Measurements from ENCODE around the gene RASSF4. TPM values are rescaled to one million over a fixed set of nuclear protein-coding genes. Genes with fewer than 3 reads are reported as not detected.
"Not testable (repeated sequence)": the region's sequence is repeated elsewhere in the genome, so short reads cannot be mapped to it uniquely, and the experiment has no call there.

RASSF4 gene
- total RNA-seq, 1 donor from 2014 or later = 12.3 TPM

- no peak for DNase-seq (ENCODE audit: low read depth, low spot score)
These were observed 43.9 kb downstream of the RASSF4 start for GRCh38 chr10:45003432-45004000.

DNA sequence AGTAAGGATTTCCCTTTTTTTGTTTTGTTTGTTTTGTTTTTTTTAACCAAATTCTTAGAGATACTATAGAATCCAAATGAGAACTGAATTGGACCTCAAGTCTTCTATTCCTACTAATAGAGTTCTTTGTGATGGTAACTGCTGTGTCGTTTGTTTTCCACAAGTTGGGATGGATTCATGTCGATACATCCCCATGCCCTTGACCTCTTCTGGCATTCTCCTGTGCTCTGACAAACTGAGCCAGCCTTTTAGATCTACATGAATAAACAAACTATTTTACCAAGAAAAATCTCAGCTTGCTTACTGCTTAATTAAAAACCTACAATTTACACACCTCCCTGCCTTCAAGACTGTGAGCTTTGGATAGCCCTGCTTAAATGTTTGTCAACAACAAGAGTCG lies 45.1 kb downstream of the RASSF4 start:
- DNase-seq (ENCODE audit: low read depth, low spot score) = no peak

- no peak for DNase-seq (ENCODE audit: low read depth, low spot score)
These were observed 45.7 kb downstream of the RASSF4 start for GRCh38 chr10:45005284-45005683.

DNA sequence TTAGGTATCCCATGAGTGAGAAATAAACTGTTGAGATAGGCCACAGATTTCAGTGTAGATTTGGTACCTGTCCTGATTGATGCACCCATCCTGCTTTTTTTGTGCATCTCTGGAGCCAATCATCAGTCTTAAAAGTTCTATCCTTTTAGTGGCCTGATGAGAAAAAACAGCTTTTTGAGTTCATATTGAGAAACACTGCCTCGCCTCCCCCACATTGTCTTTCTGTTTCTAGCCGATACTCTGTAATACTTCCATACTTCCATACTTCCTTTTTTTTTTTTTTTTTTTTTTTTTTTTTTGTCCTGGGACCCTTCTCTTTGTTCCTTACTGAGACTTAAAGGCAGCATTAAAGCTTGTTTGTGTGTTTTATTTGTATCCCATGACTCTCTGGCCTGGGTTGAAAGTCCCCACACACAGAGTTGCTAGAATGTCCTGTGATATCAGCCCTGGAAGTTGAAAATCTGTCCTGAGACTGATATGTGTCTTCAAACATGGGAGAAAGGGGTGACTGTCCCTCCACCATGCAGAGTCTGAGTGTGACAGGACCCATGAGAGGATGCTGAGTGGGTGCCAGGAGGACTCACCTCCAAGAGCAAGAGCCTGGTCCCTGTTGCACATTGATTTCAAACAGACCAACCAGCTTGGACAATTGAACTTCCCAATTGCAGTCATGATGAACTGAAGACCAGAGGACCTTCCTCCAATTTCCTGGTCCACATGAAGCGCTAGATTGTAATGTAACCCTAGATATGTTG lies 46.9 kb downstream of the RASSF4 start:
- no peak for DNase-seq (ENCODE audit: low read depth, low spot score)

GRCh38 chr10:45008524-45009161 lies 49.0 kb downstream of the RASSF4 start:
- no peak for DNase-seq (ENCODE audit: low read depth, low spot score)

GRCh38 chr10:45014557-45014956 lies 55.0 kb downstream of the RASSF4 start:
- DNase-seq (ENCODE audit: low read depth, low spot score) = not testable (repeated sequence)

DNA sequence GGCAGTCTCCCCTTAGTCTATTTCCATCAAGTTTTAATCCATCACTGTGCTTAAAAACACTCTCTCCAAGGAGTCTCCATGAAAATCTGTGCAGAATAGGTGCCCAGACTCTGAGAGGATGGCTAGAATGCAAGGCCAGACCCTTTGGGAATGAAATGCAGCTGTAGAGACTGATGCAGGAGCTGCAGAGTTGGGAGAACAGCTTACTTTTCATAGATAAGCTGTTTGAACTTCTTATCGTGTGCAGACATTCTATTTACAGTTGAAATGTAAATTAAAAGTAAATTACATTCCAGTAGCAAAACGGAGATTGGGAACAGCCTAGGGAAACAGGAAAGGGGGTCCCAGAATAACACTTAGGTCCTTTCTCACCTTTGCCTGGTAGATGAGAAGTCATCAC lies 56.0 kb downstream of the RASSF4 start:
- DNase-seq (ENCODE audit: low read depth, low spot score) = no peak

GRCh38 chr10:45023426-45023825 lies 63.8 kb downstream of the RASSF4 start:
- no peak for DNase-seq (ENCODE audit: low read depth, low spot score)

DNA sequence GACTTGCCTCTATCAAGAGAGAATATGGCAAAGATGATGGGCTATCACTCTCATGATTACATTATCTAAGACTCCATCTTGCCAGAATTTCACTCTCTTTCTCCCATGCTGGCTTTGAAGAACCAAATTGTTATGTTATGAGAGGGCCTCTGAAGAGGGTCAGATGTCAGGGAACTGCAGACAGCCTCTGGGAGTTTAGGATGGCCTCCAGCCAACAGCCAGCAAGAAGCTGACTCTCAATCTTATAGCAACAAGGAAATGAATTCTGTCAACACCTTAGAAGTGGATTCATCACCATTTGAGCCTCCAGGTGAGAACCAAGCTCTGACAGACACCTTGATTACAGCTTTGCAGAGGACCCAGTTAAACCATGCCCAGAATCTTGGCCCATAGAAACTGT lies 74.7 kb downstream of the RASSF4 start:
- DNase-seq (ENCODE audit: low read depth, low spot score) = no peak

DNA sequence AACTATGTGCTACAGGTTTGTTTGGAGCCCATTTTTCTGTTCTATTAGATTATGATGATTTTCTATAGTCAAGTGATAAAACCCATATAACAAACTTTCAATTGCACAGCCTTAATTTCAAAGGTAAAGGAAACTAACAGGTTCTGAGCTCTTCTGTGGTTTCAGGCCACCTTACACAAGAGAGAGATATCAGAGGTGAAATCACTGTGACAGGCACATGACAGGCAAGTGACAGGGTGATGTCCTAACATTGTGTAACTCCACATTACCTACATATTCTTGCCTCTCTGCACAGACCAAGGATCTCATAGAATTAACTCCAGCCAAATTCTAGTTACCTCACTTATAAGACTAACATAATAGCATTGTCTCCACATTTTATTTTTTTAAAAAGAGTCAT lies 76.1 kb downstream of the RASSF4 start:
- DNase-seq (ENCODE audit: low read depth, low spot score) = no peak

GRCh38 chr10:45040921-45041542 lies 81.4 kb downstream of the RASSF4 start:
- DNase-seq (ENCODE audit: low read depth, low spot score) = no peak

GRCh38 chr10:45044290-45044689 lies 84.7 kb downstream of the RASSF4 start:
- no peak for DNase-seq (ENCODE audit: low read depth, low spot score)

Other genes with a start within 250 kb of the RASSF4 start
- gene TMEM72, start 48.5 kb upstream of the RASSF4 start, total RNA-seq = not detected in 2 replicates
- 395 and 438 TPM in 2 replicates for gene DEPP1, start 19.0 kb downstream of the RASSF4 start, total RNA-seq
- 37.9 and 58.0 TPM in 2 replicates for gene ZNF22, start 41.1 kb downstream of the RASSF4 start, total RNA-seq